GM19043 (cell line): ENCODE measurements around the gene TAOK3.

Experiments used
- ATAC-seq: cut with Tn5 transposase; IDR thresholded peaks from one replicate; pipeline ENCODE4 v1.9.1; 2021; ENCODE audit warnings: low read depth; ENCODE audit not compliant: unreplicated experiment

TAOK3 gene

DNA sequence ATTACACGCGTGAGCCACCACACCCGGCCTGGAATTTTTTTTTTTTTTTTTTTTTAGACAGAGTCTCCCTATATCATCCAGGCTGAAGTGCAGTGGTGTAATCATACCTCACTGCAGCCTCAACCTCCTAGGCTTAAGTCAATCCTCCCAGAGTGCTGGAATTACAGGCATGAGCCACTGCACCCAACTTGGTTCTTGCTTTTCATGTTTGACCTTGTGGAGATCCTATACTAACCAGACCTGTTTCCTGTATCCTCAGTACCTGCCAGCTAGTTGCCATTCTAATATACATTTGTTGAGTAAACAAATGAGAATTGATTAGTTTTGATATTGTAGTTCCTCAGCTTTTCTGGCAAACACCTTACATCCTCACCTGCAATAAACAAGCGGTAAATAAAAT, 265.7 kb downstream of the TAOK3 start:
- ATAC-seq, result no peak

DNA sequence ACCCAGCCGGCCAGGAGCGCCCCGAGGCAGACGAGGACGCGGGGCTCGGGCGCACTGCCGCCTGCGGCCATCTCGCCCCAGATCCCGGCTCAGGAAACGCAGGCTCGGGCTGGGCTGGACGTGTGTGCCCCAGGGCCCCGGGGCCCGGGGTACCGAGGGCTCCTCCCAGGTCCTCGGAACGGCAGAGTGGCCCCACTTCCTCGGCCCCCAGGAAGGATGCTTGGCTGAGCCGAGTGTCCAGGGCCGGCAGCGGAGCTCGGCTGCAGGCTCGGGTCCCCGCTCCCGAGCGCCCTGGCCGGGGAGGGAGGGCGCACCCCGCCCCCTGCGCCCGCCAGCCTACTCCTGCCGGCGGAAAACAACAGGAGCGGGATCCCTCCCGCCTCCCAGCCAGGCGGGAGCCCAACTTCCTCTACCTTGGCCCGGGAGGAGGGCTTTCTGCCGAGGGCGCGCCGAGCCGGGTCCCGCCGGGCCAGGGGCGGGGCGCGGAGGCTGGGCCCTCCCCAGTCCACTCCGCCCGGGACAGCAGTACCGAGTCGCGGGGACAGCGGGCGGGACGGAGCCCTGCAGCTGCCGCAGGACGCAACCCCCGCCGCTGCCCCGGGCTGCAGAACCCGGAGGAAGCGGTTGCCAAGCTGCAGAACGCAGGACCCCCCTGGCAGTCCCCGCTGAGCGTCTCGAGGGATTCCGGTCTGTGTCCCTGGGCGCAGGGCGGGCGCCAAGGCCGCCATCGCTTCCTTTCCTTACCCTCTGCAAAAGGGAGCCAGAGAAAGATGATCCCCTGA, 268.9 kb downstream of the TAOK3 start, which contains the start of gene VSIG10:
VSIG10 (minus strand) TSS at position 411 of the 782 bp plus-strand sequence; CDS start at position 71, 340 bp downstream.
- no peak for ATAC-seq

DNA sequence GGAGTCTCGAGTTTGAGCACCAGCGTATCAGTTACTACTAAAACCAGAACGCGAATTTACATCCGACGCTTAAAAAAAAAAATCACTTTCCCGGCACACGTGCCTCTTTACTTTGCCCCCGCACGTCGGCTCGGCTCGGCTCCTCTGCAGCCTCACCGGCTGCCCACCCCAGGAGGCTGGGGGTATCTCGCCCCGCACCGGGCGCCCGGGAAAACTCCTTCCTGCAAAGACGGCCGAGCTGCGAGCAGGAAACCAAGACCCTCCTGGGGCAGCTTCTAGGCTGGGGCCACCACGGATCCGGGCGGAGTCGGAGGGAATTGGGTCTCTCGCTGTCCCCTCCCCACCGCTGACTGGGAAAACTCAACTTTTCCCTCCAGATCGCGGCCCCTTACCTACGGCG, 269.5 kb downstream of the TAOK3 start:
- ATAC-seq, result no peak

DNA sequence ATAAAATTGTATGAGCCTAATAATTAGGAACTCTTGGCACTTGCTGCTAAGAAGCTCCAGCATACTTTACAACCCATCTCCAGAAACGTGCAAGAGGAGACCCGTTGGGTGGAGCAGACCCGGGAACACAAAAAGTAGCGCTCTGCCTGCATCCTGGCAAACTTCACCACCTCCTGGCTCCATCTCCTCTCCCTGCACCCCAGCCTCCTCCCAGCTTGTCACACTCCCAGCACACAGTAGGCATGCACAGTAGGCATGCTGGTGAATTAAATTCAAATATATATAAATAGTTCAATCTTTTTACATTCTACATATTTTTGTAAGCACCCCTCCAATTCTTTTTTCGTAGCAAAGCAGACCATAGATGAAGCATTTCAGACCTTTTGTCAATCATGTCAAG, 270.1 kb downstream of the TAOK3 start:
- ATAC-seq, result no peak

DNA sequence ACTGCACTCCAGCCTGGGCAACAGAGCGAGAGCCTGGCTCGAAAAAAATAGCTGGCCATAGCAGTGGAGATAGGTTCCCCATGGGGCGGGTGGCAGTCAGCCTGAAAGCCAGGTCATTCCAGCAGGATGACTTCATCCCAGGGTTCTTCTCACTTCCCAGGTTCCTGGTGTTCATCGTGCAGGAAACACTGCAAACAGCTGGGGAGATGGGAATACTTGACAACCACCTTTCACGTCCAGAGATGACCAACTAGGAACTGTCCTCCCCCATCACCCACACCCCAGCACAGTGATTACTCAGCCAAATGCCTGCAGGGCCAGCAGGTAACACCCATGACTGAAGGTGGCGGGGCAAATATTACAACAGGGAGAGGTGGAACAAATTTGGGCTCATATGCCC, 270.6 kb downstream of the TAOK3 start:
- ATAC-seq, result no peak

DNA sequence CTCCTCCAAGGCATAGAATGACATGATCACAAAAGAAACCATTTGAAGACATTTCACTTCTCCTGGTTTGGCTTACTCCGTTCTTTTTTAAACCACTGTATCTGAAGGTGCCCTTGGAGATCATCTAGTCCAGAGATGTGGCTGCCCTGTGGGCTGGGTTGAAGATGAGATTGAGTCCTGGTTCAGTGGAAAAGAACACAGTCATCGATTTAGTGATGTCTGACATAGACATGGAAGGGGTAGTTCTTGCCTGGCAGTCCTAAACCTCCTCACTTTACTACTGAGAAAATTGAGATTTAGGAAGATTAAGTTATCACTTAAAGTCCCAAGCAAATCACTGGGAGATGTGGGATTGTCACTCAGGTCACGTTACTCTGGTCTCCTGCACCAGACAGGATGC, 271.7 kb downstream of the TAOK3 start:
- no peak for ATAC-seq
